Urinary bladder (tissue), 4 donors: ENCODE measurements around the gene YTHDC2. TPM values are rescaled to one million over a fixed set of nuclear protein-coding genes. Genes with fewer than 3 reads are reported as not detected.

ENCODE experiments used
- DNase-seq: peaks from one replicate; pipeline ENCODE4 v3.0.0-alpha.2; 2015; ENCODE audit errors: extremely low spot score
- H3K27ac ChIP-seq: one replicate; pipeline ENCODE4 v1.5.1; 2013; ENCODE audit warnings: low read depth, mild to moderate bottlenecking, moderate library complexity
- H3K36me3 ChIP-seq: one replicate; pipeline ENCODE4 v1.6.1; 2013; ENCODE audit warnings: mild to moderate bottlenecking, moderate library complexity; ENCODE audit not compliant: insufficient read depth
- H3K4me1 ChIP-seq: one replicate; pipeline ENCODE4 v1.6.1; 2013; ENCODE audit warnings: mild to moderate bottlenecking, moderate library complexity; ENCODE audit not compliant: insufficient read depth
- H3K4me3 ChIP-seq: one replicate; pipeline ENCODE4 v1.5.1; 2013; ENCODE audit warnings: low read depth, low read length
- WGBS: extraction: QIAGEN DNeasy Blood & Tissue Kit; methylation state at CpG from one replicate; pipeline ENCODE4 v1.1.7; 2013; 5-methylcytosine and 5-hydroxymethylcytosine counted together
- polyA plus RNA-seq: library from polyadenylated mRNA; stranded (reverse); fragments of 200-250 nt; gene quantifications from one replicate; pipeline ENCODE4 v1.2.3, GENCODE V29; 2013
- total RNA-seq: library from RNA; depleted of rRNA; stranded (reverse); fragments of >200 nt; gene quantifications from one replicate; pipeline ENCODE4 v1.2.3, GENCODE V29; 2014
- donor health status: healthy with polysubstance abuse.
- donor health status: healthy.

Gene YTHDC2
- total and polyA plus RNA-seq, 2 donors = 9.5 to 69.1 TPM

DNA sequence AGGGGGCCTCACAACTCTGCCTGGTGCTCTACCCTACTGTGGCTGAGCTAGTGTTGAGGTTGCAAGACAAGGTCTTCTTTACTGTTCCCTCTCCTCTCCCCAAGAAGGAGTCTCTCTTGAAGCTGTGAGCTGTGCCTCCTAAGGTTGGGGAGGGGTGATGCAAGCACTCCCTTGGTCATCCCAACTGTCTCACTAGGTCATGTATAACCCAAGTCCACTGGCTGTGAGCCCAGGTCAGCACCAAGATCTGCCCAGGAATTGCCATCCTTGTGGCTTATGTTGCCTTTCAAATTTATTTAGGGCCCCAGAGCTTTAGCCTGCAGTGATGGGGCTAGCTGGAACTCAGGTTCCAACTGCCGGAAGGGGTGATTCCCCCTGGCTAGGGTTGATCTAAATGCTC is 10.3 kb upstream of the YTHDC2 start:
- Histone ChIP-seq H3K36me3 (no peaks in the 10 kb centered on the region), H3K27ac (no peak overlapping the region), H3K4me3 (no peak overlapping the region), H3K4me1 (no peaks in the 10 kb centered on the region)
- 96% methylated on average over 1 of the region's 1 CpG for WGBS
- DNase-seq = no peak

DNA sequence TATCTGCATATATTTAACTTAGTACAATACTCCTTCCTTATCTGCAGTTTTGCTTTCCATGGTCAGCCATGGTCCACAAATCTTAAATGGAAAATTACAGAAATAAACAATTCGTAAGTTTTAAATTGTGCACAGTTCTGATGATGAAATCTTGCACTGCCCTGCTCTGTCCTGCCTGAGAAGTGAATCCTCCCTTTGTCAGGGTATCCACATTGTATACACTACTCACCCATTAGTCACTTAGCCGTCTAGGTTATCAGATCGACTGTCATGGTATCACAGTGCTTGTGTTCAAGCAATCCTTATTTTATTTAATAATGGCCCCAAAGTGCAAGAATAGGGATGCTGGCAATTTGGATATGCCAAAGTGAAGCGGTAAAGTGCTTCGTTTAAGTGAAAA is 8.3 kb upstream of the YTHDC2 start:
- H3K27ac ChIP-seq = no peak overlapping the region
- H3K36me3 ChIP-seq = no peaks in the 10 kb centered on the region
- no peak overlapping the region for H3K4me3 ChIP-seq
- 78% methylated on average over 5 of the region's 5 CpGs for WGBS
- DNase-seq = no peak
- no peaks in the 10 kb centered on the region for H3K4me1 ChIP-seq

DNA sequence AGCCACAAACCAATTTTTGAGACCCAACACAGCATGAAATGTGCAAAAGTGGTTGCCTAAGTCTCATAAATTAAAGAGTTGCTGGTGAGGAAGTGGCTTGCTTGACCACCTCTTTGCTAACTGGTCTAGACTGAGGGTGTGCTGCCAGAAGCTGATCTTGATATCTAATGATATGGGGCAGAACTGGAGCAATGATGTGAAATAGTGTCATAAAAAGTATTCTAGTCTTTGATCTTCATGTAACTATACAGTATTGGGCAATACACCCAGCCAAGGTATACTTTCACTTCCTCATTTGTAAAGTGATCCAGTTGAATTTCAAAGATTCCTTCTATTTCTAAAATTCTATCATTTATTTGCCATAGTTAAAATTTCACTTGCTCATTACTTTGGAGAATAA is 5.9 kb upstream of the YTHDC2 start:
- no peak overlapping the region for H3K4me3 ChIP-seq
- H3K27ac ChIP-seq = no peak overlapping the region
- DNase-seq = no peak
- no peaks in the 10 kb centered on the region for H3K36me3 ChIP-seq
- no peaks in the 10 kb centered on the region for H3K4me1 ChIP-seq

DNA sequence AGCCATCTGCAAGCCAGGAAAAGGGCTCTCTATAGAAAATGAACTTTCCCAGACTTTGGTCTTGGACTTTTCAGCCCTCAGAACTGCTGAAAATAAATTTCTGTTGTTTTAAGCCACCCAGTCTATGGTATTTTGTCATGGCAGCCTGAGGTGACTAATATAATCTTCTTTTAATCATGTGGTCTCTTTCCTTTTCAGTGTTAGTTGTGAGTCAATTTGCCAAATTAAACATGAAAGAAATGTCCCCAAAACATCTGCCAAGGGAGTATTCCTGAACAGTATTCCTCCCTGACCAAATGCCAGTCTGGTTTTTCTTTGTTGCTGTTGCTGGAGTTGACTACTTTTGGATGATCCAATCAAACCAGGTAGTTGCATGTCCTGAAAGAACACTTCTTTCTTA is 4.7 kb upstream of the YTHDC2 start:
- H3K4me3 ChIP-seq = no peak overlapping the region
- H3K36me3 ChIP-seq = no peaks in the 10 kb centered on the region
- no peak for DNase-seq
- no peaks in the 10 kb centered on the region for H3K4me1 ChIP-seq
- no peak overlapping the region for H3K27ac ChIP-seq

DNA sequence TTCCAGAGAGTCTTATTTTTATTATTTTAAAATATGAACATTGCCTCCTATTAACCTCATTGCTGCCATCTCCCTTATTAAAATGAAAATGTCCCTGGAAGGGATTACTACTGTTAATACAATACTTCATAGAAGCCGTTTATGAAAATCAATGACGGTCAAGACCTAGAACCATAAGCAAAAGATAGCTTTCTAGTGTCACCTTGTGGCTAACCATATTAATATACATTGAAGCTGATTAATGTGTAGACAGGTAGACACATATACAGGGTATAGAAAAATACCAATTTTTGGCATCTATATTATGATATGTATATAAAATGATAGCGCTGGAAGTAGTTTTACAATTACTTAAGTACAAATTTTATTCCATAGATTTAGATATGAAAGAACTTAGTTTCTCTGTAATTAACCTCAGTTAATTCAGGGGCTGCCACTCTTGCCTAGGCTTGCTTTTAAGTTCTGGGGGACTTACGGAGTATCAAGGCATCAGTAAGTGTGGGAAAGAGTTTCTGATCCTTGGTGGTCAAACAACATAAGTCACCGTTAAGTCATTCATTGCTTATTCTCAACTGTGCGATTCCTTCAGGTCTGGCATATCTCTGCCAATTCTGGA is 2.5 kb upstream of the YTHDC2 start:
- Histone ChIP-seq H3K4me3 (no peak overlapping the region), H3K36me3 (no peaks in the 10 kb centered on the region), H3K4me1 (no peaks in the 10 kb centered on the region), H3K27ac (no peak overlapping the region)
- DNase-seq = no peak
- 53% methylated on average over 6 of the region's 6 CpGs for WGBS

DNA sequence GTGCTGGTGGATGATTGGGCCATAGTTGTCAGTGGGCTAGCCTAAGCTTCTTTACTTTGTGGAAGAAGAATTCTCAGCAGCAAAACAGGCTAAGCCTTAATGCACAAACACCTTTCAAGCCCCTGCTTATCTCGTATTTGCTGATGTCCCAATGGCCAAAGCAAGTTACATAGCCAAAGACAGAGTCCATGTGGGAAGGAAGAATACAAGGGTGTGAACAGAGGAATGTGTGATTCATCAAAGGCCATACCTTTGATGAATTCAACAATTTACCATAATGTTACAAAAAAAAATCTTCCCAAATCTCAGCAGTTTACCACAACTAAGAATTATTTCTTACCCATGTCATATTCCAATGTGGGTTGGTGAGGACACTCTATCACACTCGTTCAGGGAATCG is 1.2 kb upstream of the YTHDC2 start:
- no peaks in the 10 kb centered on the region for H3K4me1 ChIP-seq
- no peaks in the 10 kb centered on the region for H3K36me3 ChIP-seq
- WGBS = 96% methylated on average over 3 of the region's 3 CpGs

DNA sequence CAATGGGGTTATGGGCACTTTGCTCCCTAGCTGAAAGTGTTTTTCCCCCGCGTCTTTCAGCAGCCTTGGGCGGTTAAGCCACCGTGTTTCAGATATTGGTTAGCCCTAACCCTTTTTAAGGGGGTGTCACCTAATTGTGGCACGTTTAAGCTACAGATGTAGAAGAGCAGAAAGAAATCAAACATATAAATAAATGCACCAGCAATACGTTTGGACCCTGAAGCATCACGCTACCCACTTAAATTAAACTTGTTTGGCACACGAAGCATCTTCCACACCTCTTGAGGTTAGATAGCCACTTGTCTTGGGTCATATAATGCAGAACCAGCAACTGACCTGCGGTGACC is 768 bp downstream of the YTHDC2 start:
- peak overlapping the region; percentile 82 for H3K4me3 ChIP-seq
- WGBS = 7% methylated on average over 9 of the region's 9 CpGs
- no peaks in the 10 kb centered on the region for H3K4me1 ChIP-seq
- H3K36me3 ChIP-seq = no peaks in the 10 kb centered on the region
- peak overlapping the region; percentile 95 for H3K27ac ChIP-seq
- no peak for DNase-seq

More for the DNA sequence above, 1.2 kb upstream of the YTHDC2 start:
- Histone ChIP-seq H3K4me3 (no peak overlapping the region), H3K27ac (no peak overlapping the region)
- DNase-seq = no peak

DNA sequence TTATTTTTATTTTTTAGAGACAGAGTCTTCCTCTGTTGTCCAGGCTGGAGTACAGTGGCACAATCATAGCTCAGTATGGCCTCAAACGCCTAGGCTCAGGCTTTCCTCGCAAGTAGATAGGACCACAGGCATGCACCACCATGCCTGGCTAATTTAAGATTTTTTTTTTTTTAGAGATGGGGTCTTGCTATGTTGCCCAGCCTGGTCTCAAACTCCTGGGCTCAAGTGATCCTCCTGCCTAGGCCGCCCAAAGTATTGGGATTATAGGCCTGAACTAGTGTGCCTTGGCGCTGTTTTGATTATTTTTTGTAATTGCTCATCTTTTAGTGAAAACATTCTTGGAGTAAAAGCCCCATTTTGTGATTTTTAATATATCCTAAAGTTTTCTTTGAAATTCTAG is 5.4 kb downstream of the YTHDC2 start:
- no peak for DNase-seq
- Histone ChIP-seq H3K36me3 (no peaks in the 10 kb centered on the region), H3K27ac (no peak overlapping the region), H3K4me1 (no peaks in the 10 kb centered on the region), H3K4me3 (no peak overlapping the region)
- 99% methylated on average over 4 of the region's 4 CpGs for whole genome bisulfite sequencing

DNA sequence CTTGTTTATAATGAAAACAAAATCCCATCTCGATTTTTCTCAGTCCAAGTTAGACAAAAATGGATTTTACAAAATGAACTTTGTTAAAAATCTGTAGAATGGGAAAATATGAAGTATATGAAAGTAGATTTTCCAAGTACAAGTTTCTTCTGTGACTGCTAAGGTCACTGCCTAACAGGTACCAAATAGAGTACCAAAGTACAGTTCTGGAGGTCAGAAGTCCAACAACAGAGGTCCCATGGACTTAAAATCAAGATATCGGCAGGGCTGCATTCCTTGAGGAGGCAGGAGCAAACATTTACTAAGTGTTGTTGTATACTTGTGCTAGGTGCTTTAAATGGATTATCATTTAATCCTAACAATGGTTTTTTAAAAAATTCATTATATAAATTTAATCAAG is 5.9 kb downstream of the YTHDC2 start:
- Histone ChIP-seq H3K4me3 (no peak overlapping the region), H3K27ac (no peak overlapping the region), H3K4me1 (no peaks in the 10 kb centered on the region), H3K36me3 (no peaks in the 10 kb centered on the region)
- no peak for DNase-seq
- WGBS = 78% methylated on average over 2 of the region's 2 CpGs

DNA sequence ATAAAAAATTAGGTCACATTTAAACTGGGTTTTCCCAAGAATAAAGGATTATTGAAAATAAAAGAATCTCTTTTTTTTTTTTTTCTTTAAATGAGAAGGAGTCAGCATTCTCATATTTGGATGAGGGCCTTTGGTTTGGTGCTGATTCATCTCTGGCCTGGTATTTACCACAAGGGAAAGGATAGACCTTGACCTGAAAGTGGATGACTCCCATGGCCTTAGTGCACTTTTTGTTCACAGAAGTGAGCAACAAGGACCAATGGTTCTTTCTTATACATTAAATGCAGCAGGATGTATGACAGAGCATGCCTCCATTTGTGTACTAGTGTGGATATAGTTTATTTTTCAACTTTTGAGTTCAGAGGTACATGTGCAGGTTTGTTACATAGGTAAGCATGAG is 6.9 kb downstream of the YTHDC2 start:
- Histone ChIP-seq H3K4me3 (no peak overlapping the region), H3K27ac (no peak overlapping the region), H3K4me1 (no peaks in the 10 kb centered on the region), H3K36me3 (no peaks in the 10 kb centered on the region)
- DNase-seq = no peak

DNA sequence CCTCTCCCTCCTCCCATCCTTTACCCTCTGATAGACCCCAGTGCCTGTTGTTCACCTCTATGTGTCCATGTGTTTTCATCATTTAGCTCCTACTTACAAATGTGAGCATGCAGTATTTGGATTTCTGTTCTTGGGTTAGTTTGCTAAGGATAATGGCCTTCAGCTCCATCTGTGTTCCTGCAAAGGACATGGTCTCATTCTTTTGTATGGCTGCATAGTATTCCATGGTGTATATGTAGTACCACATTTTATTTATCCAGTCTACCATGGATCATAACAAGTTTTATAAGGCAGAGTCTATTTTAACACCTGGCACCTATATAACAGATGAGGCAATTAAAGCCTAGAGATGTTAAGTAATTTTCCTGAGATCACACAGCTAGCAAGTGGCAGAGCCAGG is 7.4 kb downstream of the YTHDC2 start:
- no peaks in the 10 kb centered on the region for H3K36me3 ChIP-seq
- no peak for DNase-seq
- no peak overlapping the region for H3K27ac ChIP-seq
- H3K4me3 ChIP-seq = no peak overlapping the region
- H3K4me1 ChIP-seq = no peaks in the 10 kb centered on the region

DNA sequence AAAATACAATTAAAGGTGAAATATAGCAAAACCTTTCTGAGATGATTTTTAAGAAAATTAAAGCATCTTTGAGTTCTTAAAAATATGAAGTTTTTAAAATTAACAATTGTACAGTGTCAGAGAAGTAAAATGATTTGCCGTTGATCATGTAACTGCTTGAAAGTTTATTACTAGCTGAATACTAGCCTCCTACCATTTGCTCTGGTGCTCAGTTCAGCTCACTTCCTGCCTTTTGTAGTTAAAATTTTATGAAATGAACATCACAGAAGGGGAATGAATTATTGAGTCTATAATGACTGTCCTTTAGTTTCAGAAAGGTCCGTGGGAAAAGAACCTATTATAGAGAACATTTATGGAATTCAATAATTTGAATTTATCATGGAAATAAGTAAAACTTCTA is 9.7 kb downstream of the YTHDC2 start:
- no peak overlapping the region for H3K27ac ChIP-seq
- H3K36me3 ChIP-seq = no peaks in the 10 kb centered on the region
- no peak for DNase-seq
- WGBS = 80% methylated on average over 2 of the region's 2 CpGs
- no peak overlapping the region for H3K4me3 ChIP-seq
- no peaks in the 10 kb centered on the region for H3K4me1 ChIP-seq

DNA sequence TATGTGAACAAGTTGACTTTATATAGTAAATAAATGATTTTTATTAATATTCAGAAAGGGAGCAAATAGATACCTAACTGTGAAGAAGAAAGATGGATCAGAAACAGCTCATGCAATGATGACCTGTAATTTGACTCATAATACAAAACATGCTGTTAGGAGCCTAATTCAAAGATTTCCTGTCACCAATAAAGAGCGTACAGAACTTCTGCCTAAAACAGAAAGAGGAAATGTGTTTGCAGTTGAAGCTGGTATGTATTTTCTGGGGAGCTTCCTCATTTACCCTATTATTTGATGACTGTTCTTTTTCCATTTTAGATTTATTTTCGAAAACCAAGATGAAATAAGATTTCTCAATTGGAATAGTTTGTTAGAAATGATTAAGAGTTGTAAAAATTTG is 11.4 kb downstream of the YTHDC2 start:
- WGBS = 82% methylated on average over 2 of the region's 2 CpGs
- no peak overlapping the region for H3K27ac ChIP-seq
- no peak overlapping the region for H3K4me3 ChIP-seq
- no peak for DNase-seq
- no peaks in the 10 kb centered on the region for H3K4me1 ChIP-seq
- no peaks in the 10 kb centered on the region for H3K36me3 ChIP-seq

DNA sequence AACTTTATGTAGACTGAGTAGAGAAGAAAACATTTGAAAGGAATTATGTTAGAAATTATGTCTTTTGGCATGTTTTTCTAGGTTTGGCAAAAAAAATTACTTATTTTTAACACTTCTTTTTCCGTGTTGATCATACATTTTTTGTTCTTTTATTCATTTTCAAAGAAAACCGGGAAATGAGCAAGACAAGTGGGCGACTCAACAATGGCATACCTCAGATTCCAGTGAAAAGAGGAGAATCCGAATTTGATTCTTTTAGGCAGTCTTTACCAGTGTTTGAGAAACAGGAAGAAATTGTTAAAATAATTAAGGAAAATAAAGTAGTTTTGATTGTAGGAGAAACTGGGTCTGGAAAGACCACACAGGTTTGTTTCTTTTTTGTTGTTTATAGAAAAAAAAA is 12.9 kb downstream of the YTHDC2 start:
- 90% methylated on average over 4 of the region's 4 CpGs for WGBS
- no peaks in the 10 kb centered on the region for H3K36me3 ChIP-seq
- H3K4me1 ChIP-seq = no peaks in the 10 kb centered on the region

DNA sequence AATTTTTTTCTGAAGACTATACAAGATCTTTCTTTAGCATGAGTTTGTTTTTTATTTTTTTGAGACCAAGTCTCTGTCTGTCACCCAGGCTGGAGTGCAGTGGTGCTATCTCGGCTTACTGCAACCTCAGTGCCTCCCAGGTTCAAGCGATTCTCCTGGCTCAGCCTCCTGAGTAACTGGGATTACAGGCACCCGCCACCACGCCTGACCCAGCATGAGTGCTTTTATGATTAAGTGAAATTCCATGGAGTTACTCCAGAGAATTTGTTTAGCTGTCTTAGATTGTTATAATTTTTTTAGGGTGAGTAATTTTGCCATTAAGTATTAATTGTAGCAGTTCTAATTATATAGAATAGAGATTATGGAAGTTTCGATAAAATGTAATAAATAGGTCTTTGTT is 14.3 kb downstream of the YTHDC2 start:
- no peak for DNase-seq
- Histone ChIP-seq H3K4me3 (no peak overlapping the region), H3K4me1 (no peaks in the 10 kb centered on the region), H3K36me3 (no peaks in the 10 kb centered on the region), H3K27ac (no peak overlapping the region)
- WGBS = 94% methylated on average over 5 of the region's 5 CpGs

More for the DNA sequence above, 12.9 kb downstream of the YTHDC2 start:
- DNase-seq = no peak
- Histone ChIP-seq H3K27ac (no peak overlapping the region), H3K4me3 (no peak overlapping the region)
